ENCODE data around the gene ZNF189.
A peak's percentile ranks its signal among the peaks of the same experiment; 100 is the strongest.

Gene ZNF189

DNA sequence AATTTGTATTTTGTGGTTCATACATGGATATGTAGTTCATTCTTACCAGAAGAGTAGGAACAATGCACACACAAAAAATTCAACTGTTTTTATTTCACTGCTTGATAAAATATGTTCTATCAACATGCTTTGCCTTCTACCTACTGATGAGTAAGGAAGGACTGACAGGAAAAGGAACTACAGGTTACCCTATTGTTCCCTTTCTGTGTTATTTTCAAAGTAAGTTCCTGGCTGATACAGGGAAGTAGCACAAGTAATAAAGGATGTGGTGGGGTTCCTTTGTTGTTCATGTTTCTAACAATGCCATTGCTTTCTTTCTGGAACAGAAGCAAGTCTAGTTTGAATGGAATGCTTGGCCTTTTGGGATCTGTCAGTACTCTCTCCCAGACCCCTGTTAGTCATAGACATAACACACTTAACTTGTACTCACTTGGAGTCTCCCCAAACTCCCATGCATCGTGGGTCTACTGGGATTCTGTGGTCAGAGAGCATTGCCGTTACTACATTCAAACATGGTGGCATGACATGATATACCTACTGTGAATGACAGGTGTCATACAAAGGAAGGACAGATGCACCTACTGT is 57.1 kb downstream of the ZNF189 start:
- no peak for DNase-seq

DNA sequence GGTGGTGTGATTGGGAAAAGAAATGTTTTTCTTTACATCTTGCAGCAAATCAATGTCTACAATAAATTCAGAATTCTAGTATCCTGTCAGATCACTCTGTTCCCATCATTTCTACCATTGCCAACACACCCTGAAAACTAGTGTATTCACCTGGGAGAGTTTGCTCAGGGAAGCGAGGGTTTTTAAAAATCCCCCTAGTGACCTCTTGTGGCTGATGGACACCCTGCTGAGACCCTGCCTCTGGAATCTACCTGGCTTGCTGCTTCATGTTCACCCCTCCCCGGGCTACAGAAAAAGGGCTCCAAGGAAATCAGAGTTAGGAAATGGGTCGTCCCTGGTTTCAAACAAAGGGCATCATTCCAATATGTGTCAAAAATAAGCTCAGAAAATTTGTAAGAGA is 58.4 kb downstream of the ZNF189 start:
- DNase-seq: no peak

- peak; percentile 46 for DNase-seq
Measured at GRCh38 chr9:101458963-101459631, 60.4 kb downstream of the ZNF189 start.
